Endothelial cell of umbilical vein (primary cell): ENCODE results near the gene SLC2A8. TPM values are rescaled to one million over a fixed set of nuclear protein-coding genes. Genes with fewer than 3 reads are reported as not detected.

Source experiments
- BruUV-seq: library from RNA; stranded (reverse); fragments of 400-500 nt; replicated peaks from 2 replicates; lab custom pipeline; 2021; lab: Mats Ljungman, UMichigan
- CTCF ChIA-PET: fragments of 300-600, 350-600 bp; sonication (Branson Sonifier 250); formaldehyde crosslinking; loops from one replicate; lab custom pipeline; 2021; ENCODE audit warnings: antibody characterized with exemption, inconsistent platforms; lab: Charles Lee
- POLR2A ChIA-PET: fragments of 300-600, 350-600 bp; sonication (Branson Sonifier 250); formaldehyde crosslinking; loops from one replicate; lab custom pipeline; 2021; ENCODE audit warnings: antibody characterized with exemption, inconsistent platforms; lab: Charles Lee
- DNase-seq: peaks from one replicate; pipeline ENCODE4 v3.0.0-alpha.2; 2011; ENCODE audit warnings: low read depth, low spot score
- FAIRE-seq: peaks from 2 replicates; lab custom pipeline; 2011; peaks lifted over from hg19 to GRCh38; lab: Jason Lieb, UNC
- H2AFZ ChIP-seq: 2 replicates; pipeline ENCODE4 v1.6.0; 2012; ENCODE audit warnings: low read depth, low read length, control low read depth, inconsistent platforms
- H3K27ac ChIP-seq: 2 replicates; pipeline ENCODE4 v1.5.1; 2011; ENCODE audit warnings: low read depth, mild to moderate bottlenecking, control low read depth, low read length, moderate library complexity; ENCODE audit not compliant: insufficient read depth
- H3K27me3 ChIP-seq, 2 experiments: 2 replicates each; pipeline versions ENCODE4 v1.6.0 to v1.6.1; 2011; ENCODE audit warnings: low read length in 2 of 2, mixed read lengths in 1 of 2; ENCODE audit not compliant: control insufficient read depth in 2 of 2, insufficient read depth in 2 of 2
- H3K36me3 ChIP-seq, 2 experiments: 2 replicates in 1 of 2; 3 replicates in 1 of 2; pipeline ENCODE4 v1.5.1; 2011; ENCODE audit warnings: low read length in 2 of 2, mild to moderate bottlenecking in 1 of 2, moderate library complexity in 1 of 2; ENCODE audit not compliant: control insufficient read depth in 2 of 2, insufficient read depth in 2 of 2; ENCODE audit errors: extremely low read depth in 1 of 2
- H3K4me1 ChIP-seq: 3 replicates; pipeline ENCODE4 v1.5.1; 2011; ENCODE audit warnings: mild to moderate bottlenecking, low read length; ENCODE audit not compliant: control insufficient read depth, insufficient read depth; ENCODE audit errors: extremely low read depth
- H3K4me2 ChIP-seq: 2 replicates; pipeline ENCODE4 v1.6.1; 2011; ENCODE audit warnings: low read length, control low read depth, mixed read lengths; ENCODE audit not compliant: insufficient read depth
- H3K4me3 ChIP-seq, 3 experiments: fragments of 200-600 bp in 1 of 3; sonication (generic), shearing (Covaris generic) in 1 of 3; replicated peaks in 1 of 3; 2 replicates each; pipeline ENCODE4 v1.5.1; 2011 to 2016; ENCODE audit warnings: control low read depth in 3 of 3, low read length in 3 of 3, mild to moderate bottlenecking in 2 of 3, inconsistent platforms in 1 of 3, low read depth in 1 of 3, moderate library complexity in 1 of 3; ENCODE audit not compliant: insufficient read depth in 1 of 3
- H3K79me2 ChIP-seq: 2 replicates; pipeline ENCODE4 v1.6.0; 2012; ENCODE audit warnings: low read length, inconsistent platforms; ENCODE audit not compliant: control insufficient read depth, insufficient read depth
- H3K9ac ChIP-seq: replicated peaks from 2 replicates; pipeline ENCODE3; 2011; ENCODE audit warnings: low read length, control low read depth; ENCODE audit not compliant: insufficient read depth; ENCODE audit errors: extremely low read depth
- H3K9me1 ChIP-seq: replicated peaks from 3 replicates; pipeline ENCODE4 v1.6.0; 2011; ENCODE audit warnings: mild to moderate bottlenecking, low read length; ENCODE audit not compliant: control insufficient read depth, insufficient read depth; ENCODE audit errors: extremely low read depth
- H3K9me3 ChIP-seq: replicated peaks from 2 replicates; pipeline ENCODE4 v1.5.1; 2012; ENCODE audit warnings: low read length, inconsistent platforms; ENCODE audit not compliant: control insufficient read depth, insufficient read depth
- H4K20me1 ChIP-seq: replicated peaks from 2 replicates; pipeline ENCODE3; 2011; ENCODE audit warnings: mild to moderate bottlenecking, low read length; ENCODE audit not compliant: control insufficient read depth, insufficient read depth; ENCODE audit errors: extremely low read depth
- CTCF ChIP-seq, 2 donors: IDR thresholded peaks; 1 replicate in 1 of 2; 2 replicates in 1 of 2; pipeline ENCODE4 v1.5.1; 2011; ENCODE audit warnings: low read length in 2 of 2, mild to moderate bottlenecking in 2 of 2, moderate library complexity in 2 of 2, control low read depth in 1 of 2, inconsistent platforms in 1 of 2, low read depth in 1 of 2; ENCODE audit not compliant: insufficient read depth in 1 of 2; ENCODE audit errors: extremely low read depth in 1 of 2
- EZH2 ChIP-seq: IDR thresholded peaks from 2 replicates; pipeline ENCODE4 v1.6.1; 2012; ENCODE audit warnings: borderline replicate concordance, low read depth, mild to moderate bottlenecking, moderate library complexity, low read length, inconsistent platforms; ENCODE audit not compliant: severe bottlenecking
- FOS ChIP-seq: IDR thresholded peaks from 2 replicates; pipeline ENCODE4 v1.6.1; 2011; ENCODE audit warnings: mild to moderate bottlenecking, low read length, moderate library complexity, borderline replicate concordance; ENCODE audit not compliant: insufficient read depth
- GATA2 ChIP-seq: IDR thresholded peaks from 2 replicates; pipeline ENCODE4 v1.7.0; 2011; ENCODE audit warnings: low read depth, mild to moderate bottlenecking, moderate library complexity, mixed read lengths, low read length; ENCODE audit not compliant: insufficient read length, insufficient read depth
- JUN ChIP-seq: IDR thresholded peaks from 2 replicates; pipeline ENCODE4 v1.6.1; 2011; ENCODE audit warnings: borderline replicate concordance, low read depth; ENCODE audit not compliant: insufficient read length, insufficient read depth
- MAX ChIP-seq: IDR thresholded peaks from 2 replicates; pipeline ENCODE4 v1.6.1; 2011; ENCODE audit not compliant: insufficient read depth, insufficient read length
- MYC ChIP-seq: IDR thresholded peaks from one replicate; pipeline ENCODE4 v1.6.1; 2011; ENCODE audit warnings: mild to moderate bottlenecking, low read depth, low read length
- POLR2A ChIP-seq: IDR thresholded peaks from 2 replicates; pipeline ENCODE4 v1.6.1; 2012; ENCODE audit warnings: low read depth, mild to moderate bottlenecking, control low read depth, low read length
- POLR2AphosphoS5 ChIP-seq: IDR thresholded peaks from 2 replicates; pipeline ENCODE4 v1.6.1; 2012; ENCODE audit warnings: low read depth, mild to moderate bottlenecking, control low read depth, low read length, moderate library complexity; ENCODE audit not compliant: insufficient read depth
- dilution Hi-C: fragments of 300-500 bp; cut with MboI; formaldehyde crosslinking; loops from one replicate; pipeline ENCODE4 v1.15.0; 2019; ENCODE audit warnings: low sequenced_read_pairs; ENCODE audit not compliant: extremely low pct_ligation_motif_present
- intact Hi-C: fragments of 100-400 bp; cut with micrococcal nuclease; formaldehyde crosslinking; loops from one replicate; pipeline ENCODE4 v1.10.0; 2022
- polyA plus RNA-seq, 4 experiments: library from polyadenylated mRNA; depleted of rRNA in 3 of 4; stranded (reverse) in 3 of 4; unstranded in 1 of 4; fragments of >200 nt; gene quantifications; 2 replicates each; pipeline versions ENCODE4 v1.2.1 to v1.2.3, GENCODE V29; 2011 to 2012; ENCODE audit warnings: missing spikeins in 1 of 4
- total RNA-seq: library from RNA; stranded (reverse); gene quantifications from 2 replicates; pipeline ENCODE4 v1.2.3, GENCODE V29; 2021

SLC2A8 gene
- total and polyA plus RNA-seq, 2 donors (not counting 3 experiments of a cell fraction or from before 2014, with no cell fraction given): 19.3 to 26.1 TPM

GRCh38 chr9:127368852-127369402, 28.0 kb upstream of the SLC2A8 start:
- CTCF ChIA-PET: interaction anchor here (1.2 to 1.5 kb wide), 2 partner anchors 9 to 28 kb away, joined by 3 to 4 read pairs; partner anchors contain the start of gene SLC2A8
- no TSS peak for BruUV-seq
- POLR2A ChIA-PET: no interaction called here

More at GRCh38 chr9:127368852-127369402, 28.0 kb upstream of the SLC2A8 start:
- dilution Hi-C loops (no loop called here), intact Hi-C loops (no loop called here)
- Histone ChIP-seq H3K4me2 (no peak overlapping the region), H2AFZ (no peak overlapping the region), H3K36me3 (no peaks in the 10 kb centered on the region), H3K27ac (no peak overlapping the region), H3K9me3 (no peaks in the 10 kb centered on the region), H4K20me1 (no peaks in the 10 kb centered on the region), H3K4me1 (no peaks in the 10 kb centered on the region), H3K9me1 (no peaks in the 10 kb centered on the region), H3K79me2 (no peaks in the 10 kb centered on the region), H3K27me3 (no peaks in the 10 kb centered on the region), H3K4me3 (no peak overlapping the region), H3K9ac (no peak overlapping the region)
- DNase-seq (no peak), FAIRE-seq (no peak)
- TF ChIP-seq POLR2AphosphoS5: no peak
- TF ChIP-seq MAX: no peak
- no peak for TF ChIP-seq EZH2
- TF ChIP-seq POLR2A: no peak
- TF ChIP-seq GATA2: no peak
- TF ChIP-seq CTCF (IDR thresholded peaks at IDR 0.05; ENCODE audit: extremely low read depth in 1 of 2, insufficient read depth in 1 of 2, low read depth in 1 of 2, low read length in 2 of 2): no peak
- no peak for TF ChIP-seq FOS
- no peak for TF ChIP-seq JUN
- no peak for TF ChIP-seq MYC
